ENCODE data around the gene ZNF844. TPM values are rescaled to one million over a fixed set of nuclear protein-coding genes. Genes with fewer than 3 reads are reported as not detected.
A peak's percentile ranks its signal among the peaks of the same experiment; 100 is the strongest.

The ZNF844 gene
- total and polyA plus RNA-seq, 2 experiments from 2014 or later, result 3.0 to 11.2 TPM

GRCh38 chr19:12034198-12034597, 30.3 kb upstream of the ZNF844 start:
- DNase-seq (ENCODE audit: low spot score), result no peak
- H4K20me1 ChIP-seq (ENCODE audit: insufficient read depth, poor library complexity, severe bottlenecking), result no peaks in the 10 kb centered on the region
- H3K79me2 ChIP-seq, result peaks cover 37% of the 10 kb centered on the region
- peaks cover 7% of the 10 kb centered on the region for H3K9me3 ChIP-seq (ENCODE audit: low read depth)
- WGBS (ENCODE audit: low lambda C conversion rate, missing lambda C conversion rate), result 83% methylated on average over 2 of the region's 2 CpGs
- peak overlapping the region; percentile 59 for H2AFZ ChIP-seq
- H3K4me1 ChIP-seq (ENCODE audit: insufficient read depth), result no peaks in the 10 kb centered on the region
- no peaks in the 10 kb centered on the region for H3K36me3 ChIP-seq (replicated peaks; ENCODE audit: insufficient read depth, low read depth)
- no peaks in the 10 kb centered on the region for H3K9me2 ChIP-seq (replicated peaks; ENCODE audit: insufficient read depth)
- no peaks in the 10 kb centered on the region for H3K27me3 ChIP-seq
- H3K4me3 ChIP-seq, result peak overlapping the region; percentile 96
- TF ChIP-seq EZH2 (IDR thresholded peaks at IDR 0.05; ENCODE audit: borderline replicate concordance) (no peak), EZH2phosphoT487 (IDR thresholded peaks at IDR 0.05; ENCODE audit: low read depth, severe bottlenecking, unreplicated experiment) (no peak)
- TF ChIP-seq, protein P1, sequence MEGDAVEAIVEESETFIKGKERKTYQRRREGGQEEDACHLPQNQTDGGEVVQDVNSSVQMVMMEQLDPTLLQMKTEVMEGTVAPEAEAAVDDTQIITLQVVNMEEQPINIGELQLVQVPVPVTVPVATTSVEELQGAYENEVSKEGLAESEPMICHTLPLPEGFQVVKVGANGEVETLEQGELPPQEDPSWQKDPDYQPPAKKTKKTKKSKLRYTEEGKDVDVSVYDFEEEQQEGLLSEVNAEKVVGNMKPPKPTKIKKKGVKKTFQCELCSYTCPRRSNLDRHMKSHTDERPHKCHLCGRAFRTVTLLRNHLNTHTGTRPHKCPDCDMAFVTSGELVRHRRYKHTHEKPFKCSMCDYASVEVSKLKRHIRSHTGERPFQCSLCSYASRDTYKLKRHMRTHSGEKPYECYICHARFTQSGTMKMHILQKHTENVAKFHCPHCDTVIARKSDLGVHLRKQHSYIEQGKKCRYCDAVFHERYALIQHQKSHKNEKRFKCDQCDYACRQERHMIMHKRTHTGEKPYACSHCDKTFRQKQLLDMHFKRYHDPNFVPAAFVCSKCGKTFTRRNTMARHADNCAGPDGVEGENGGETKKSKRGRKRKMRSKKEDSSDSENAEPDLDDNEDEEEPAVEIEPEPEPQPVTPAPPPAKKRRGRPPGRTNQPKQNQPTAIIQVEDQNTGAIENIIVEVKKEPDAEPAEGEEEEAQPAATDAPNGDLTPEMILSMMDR (IDR thresholded peaks at IDR 0.05; ENCODE audit: poor library complexity), result no peak
- peak overlapping the region; percentile 98 for H3K27ac ChIP-seq
- H3K4me2 ChIP-seq, result peak overlapping the region; percentile 92

DNA sequence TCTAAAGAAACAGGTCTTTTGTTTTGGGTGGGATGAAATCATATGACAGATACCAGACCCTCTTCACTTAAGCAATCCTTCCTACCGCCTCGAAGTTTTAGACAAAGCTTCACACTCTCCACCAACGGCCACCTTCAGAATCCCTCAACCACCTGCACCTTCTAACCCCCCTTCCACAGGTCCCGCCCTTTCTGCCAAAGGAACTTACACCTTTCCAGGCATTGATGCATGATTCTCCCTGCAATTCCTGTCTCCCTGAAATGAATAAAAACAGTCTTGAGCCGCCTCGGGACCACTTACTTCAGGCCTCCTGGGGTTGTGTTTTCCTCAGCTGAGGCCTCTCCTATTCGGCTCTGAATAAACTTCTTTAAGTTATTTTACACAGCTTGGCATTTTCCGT, 29.9 kb upstream of the ZNF844 start:
- peak overlapping the region; percentile 98 for H3K27ac ChIP-seq
- H3K27me3 ChIP-seq, result no peaks in the 10 kb centered on the region
- no peaks in the 10 kb centered on the region for H3K4me1 ChIP-seq (ENCODE audit: insufficient read depth)
- no peaks in the 10 kb centered on the region for H3K9me2 ChIP-seq (replicated peaks; ENCODE audit: insufficient read depth)
- no peaks in the 10 kb centered on the region for H4K20me1 ChIP-seq (ENCODE audit: insufficient read depth, poor library complexity, severe bottlenecking)
- peak overlapping the region; percentile 59 for H2AFZ ChIP-seq
- H3K4me2 ChIP-seq, result peak overlapping the region; percentile 92
- peaks cover 37% of the 10 kb centered on the region for H3K79me2 ChIP-seq
- H3K9me3 ChIP-seq (ENCODE audit: low read depth), result peaks cover 7% of the 10 kb centered on the region
- 15% methylated on average over 8 of the region's 8 CpGs for WGBS (ENCODE audit: low lambda C conversion rate, missing lambda C conversion rate)
- H3K36me3 ChIP-seq (replicated peaks; ENCODE audit: insufficient read depth, low read depth), result no peaks in the 10 kb centered on the region
- H3K4me3 ChIP-seq, result peak overlapping the region; percentile 96
- peak; percentile 9 for DNase-seq (ENCODE audit: low spot score)
- TF ChIP-seq EZH2 (IDR thresholded peaks at IDR 0.05; ENCODE audit: borderline replicate concordance) (no peak), EZH2phosphoT487 (IDR thresholded peaks at IDR 0.05; ENCODE audit: low read depth, severe bottlenecking, unreplicated experiment) (no peak)
- TF ChIP-seq, protein P1 (IDR thresholded peaks at IDR 0.05; ENCODE audit: poor library complexity), result no peak

DNA sequence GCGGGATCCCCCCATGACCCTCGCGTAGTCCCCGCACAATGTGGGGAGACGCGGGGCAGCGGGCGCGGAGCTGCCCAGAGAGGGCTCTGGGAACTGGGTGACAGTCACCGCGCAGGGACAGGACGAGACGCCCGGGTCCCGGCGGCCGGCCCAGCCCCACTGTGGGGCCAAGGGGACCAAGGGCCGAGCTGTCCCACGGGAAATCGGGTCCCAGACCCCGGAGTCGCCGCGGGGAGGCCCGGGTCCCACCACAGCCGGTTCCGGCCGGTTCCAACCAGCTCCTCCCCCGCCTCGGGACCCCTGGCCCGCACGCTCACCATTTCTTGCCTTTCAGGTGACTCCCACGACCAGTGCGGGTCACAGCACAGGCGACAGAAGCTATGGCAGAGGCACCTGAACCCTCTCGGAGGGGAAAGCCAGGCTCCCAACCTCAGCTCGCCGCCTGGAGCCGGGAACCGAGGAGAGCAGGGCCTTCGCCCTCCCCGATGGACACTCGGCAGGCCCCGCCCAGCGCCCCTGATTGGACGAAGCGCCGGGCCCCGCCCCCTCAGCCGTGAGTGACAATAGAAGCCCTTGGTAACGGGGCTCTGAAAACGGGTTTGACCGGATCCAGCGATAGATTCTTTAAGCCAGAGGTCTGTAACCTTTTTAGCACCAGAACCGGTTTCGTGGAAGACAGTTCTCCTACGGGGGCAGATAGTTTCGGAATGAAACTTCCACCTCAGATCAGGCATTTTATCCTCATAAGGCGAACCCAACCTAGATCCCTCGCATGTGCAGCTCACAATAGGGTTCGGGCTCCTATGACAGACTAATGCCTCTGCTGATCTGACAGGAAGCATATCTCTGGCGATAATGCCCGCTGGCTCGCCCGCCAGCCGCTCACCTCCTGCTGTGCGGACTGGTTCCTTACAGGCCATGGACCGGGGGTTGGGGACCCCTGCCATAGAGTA, 29.0 kb upstream of the ZNF844 start, which contains the start of gene ZNF433:
ZNF433 (minus strand) TSS at position 460 of the 953 bp plus-strand sequence; CDS start at position 320, 140 bp downstream.
- Histone ChIP-seq H2AFZ (peak within 1 kb of the TSS; percentile 59), H3K36me3 (replicated peaks; ENCODE audit: insufficient read depth, low read depth) (no peaks in the 10 kb centered on the region), H3K4me1 (ENCODE audit: insufficient read depth) (no peaks in the 10 kb centered on the region), H3K4me2 (peak within 1 kb of the TSS; percentile 92), H4K20me1 (ENCODE audit: insufficient read depth, poor library complexity, severe bottlenecking) (no peaks in the 10 kb centered on the region), H3K27ac (peak within 1 kb of the TSS; percentile 98), H3K9me3 (ENCODE audit: low read depth) (peaks cover 3% of the 10 kb centered on the region), H3K27me3 (no peaks in the 10 kb centered on the region), H3K4me3 (peak within 1 kb of the TSS; percentile 96), H3K79me2 (peaks cover 35% of the 10 kb centered on the region), H3K9me2 (replicated peaks; ENCODE audit: insufficient read depth) (no peaks in the 10 kb centered on the region)
- 1% methylated on average over 63 of the region's 68 CpGs for WGBS (ENCODE audit: low lambda C conversion rate, missing lambda C conversion rate)
- DNase-seq (ENCODE audit: low spot score), result peak; percentile 98
- TF ChIP-seq EZH2 (IDR thresholded peaks at IDR 0.05; ENCODE audit: borderline replicate concordance), result no peak

GRCh38 chr19:12042893-12043292, 21.6 kb upstream of the ZNF844 start:
- H3K9me3 ChIP-seq (ENCODE audit: low read depth), result peaks cover 12% of the 10 kb centered on the region

More at GRCh38 chr19:12042893-12043292, 21.6 kb upstream of the ZNF844 start:
- H3K4me3 ChIP-seq, result no peak overlapping the region
- H3K4me2 ChIP-seq, result no peak overlapping the region
- H3K79me2 ChIP-seq, result no peaks in the 10 kb centered on the region
- H3K9me2 ChIP-seq (replicated peaks; ENCODE audit: insufficient read depth), result no peaks in the 10 kb centered on the region
- TF ChIP-seq EZH2phosphoT487 (IDR thresholded peaks at IDR 0.05; ENCODE audit: low read depth, severe bottlenecking, unreplicated experiment) (no peak), EZH2 (IDR thresholded peaks at IDR 0.05; ENCODE audit: borderline replicate concordance) (no peak)
- TF ChIP-seq, protein P1 (IDR thresholded peaks at IDR 0.05; ENCODE audit: poor library complexity), result no peak
- no peak overlapping the region for H3K27ac ChIP-seq
- H3K36me3 ChIP-seq (replicated peaks; ENCODE audit: insufficient read depth, low read depth), result no peaks in the 10 kb centered on the region
- H2AFZ ChIP-seq, result no peak overlapping the region
- H3K27me3 ChIP-seq, result no peaks in the 10 kb centered on the region
- H4K20me1 ChIP-seq (ENCODE audit: insufficient read depth, poor library complexity, severe bottlenecking), result no peaks in the 10 kb centered on the region
- H3K4me1 ChIP-seq (ENCODE audit: insufficient read depth), result no peaks in the 10 kb centered on the region
- DNase-seq (ENCODE audit: low spot score), result no peak

Data from hepatocyte (in vitro differentiated cells).